ENCODE data around the gene EXOC7. TPM values are rescaled to one million over a fixed set of nuclear protein-coding genes. Genes with fewer than 3 reads are reported as not detected.

Gene EXOC7
- total RNA-seq, 1 experiment from 2014 or later = 114 TPM

DNA sequence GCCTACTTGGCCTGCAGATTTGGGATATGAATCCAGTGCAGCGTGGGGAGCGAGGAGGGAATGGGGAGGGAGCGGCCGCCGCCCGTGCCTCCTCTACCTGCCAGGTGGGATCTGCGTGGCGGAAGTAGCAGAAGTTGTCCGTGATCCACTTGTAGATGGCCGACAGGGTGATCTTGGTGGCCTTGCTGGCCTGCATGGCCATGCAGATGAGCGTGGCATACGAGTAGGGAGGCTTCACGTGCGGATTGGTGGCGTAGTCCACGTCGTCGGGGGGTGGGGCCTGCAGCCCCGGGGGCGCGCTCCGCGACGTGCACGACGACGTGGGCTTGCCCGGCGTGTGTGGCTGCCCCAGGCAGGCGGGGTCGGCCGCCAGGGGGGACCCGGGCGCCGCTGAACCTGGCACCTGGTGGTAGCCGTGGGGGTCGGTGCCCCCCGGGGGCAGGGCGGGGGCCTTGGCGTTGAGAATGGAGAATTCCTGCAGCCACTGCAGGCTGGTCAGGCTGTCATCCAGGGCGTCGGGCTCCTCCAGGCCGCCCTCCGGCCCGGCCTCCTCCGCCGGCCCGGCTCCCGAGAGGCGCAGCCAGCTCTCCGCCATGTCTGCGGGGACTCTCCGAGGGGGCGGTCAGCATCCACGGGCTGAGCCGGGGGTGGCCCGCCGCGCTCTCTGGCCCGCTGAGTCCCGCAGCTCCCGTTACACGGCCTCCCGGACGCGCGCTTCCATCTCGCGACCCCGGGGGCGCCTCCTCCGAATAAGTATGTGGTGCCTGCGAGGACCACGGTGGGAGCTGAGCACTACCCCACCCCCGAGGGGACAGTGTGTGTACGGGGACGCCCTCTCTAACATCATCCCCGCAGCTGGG lies 36.4 kb upstream of the EXOC7 start:
- ATAC-seq (no peak), DNase-seq (ENCODE audit: low read depth, low spot score) (no peak)
- no peak for TF ChIP-seq ZNF274 (IDR thresholded peaks at IDR 0.05; ENCODE audit: low read depth, low read length)
- Histone ChIP-seq H3K4me3 (replicated peaks in 1 of 2; ENCODE audit: low read depth in 1 of 2, low read length in 2 of 2) (no peak overlapping the region), H4K20me1 (ENCODE audit: insufficient read depth) (no peaks in the 10 kb centered on the region), H3K4me2 (ENCODE audit: low read length) (no peak overlapping the region), H3K9me2 (ENCODE audit: insufficient read depth) (no peaks in the 10 kb centered on the region), H3K4me1 (ENCODE audit: control insufficient read depth in 1 of 2, insufficient read depth in 2 of 2, low read length in 2 of 2) (peaks cover 17 to 30% of the 10 kb centered on the region in 2 experiments; a peak in 3 of 4 replicates), H3K79me2 (ENCODE audit: insufficient read depth, low read length) (no peaks in the 10 kb centered on the region), H3K36me3 (ENCODE audit: control insufficient read depth in 1 of 2, insufficient read depth in 2 of 2, low read length in 2 of 2) (no peaks in the 10 kb centered on the region), H3K27ac (ENCODE audit: low read depth, low read length) (no peak overlapping the region), H3K9ac (ENCODE audit: low read length) (no peak overlapping the region), H3K27me3 (ENCODE audit: insufficient read depth, low read length) (no peaks in the 10 kb centered on the region), H2AFZ (ENCODE audit: low read depth, low read length, poor library complexity, severe bottlenecking) (no peak overlapping the region), H3K9me3 (ENCODE audit: control insufficient read depth in 1 of 2, insufficient read depth in 1 of 2, low read depth in 1 of 2, low read length in 2 of 2) (no peaks in the 10 kb centered on the region)
- ChIA-PET CTCF (interaction anchor here (1.2 to 1.4 kb wide), 3 partner anchors 11 to 34 kb away, joined by 4 read pairs; no protein-coding TSS in a partner anchor), POLR2A (no interaction called here), RAD21 (ENCODE audit: low non-redundant PET in 1 of 2, low total read pairs in 2 of 2, uncharacterized antibody in 2 of 2, unreplicated experiment in 2 of 2) (no interaction called here)
- BruUV-seq (replicated peaks) = no TSS peak
- intact Hi-C loops (cut with micrococcal nuclease) = no loop called here

DNA sequence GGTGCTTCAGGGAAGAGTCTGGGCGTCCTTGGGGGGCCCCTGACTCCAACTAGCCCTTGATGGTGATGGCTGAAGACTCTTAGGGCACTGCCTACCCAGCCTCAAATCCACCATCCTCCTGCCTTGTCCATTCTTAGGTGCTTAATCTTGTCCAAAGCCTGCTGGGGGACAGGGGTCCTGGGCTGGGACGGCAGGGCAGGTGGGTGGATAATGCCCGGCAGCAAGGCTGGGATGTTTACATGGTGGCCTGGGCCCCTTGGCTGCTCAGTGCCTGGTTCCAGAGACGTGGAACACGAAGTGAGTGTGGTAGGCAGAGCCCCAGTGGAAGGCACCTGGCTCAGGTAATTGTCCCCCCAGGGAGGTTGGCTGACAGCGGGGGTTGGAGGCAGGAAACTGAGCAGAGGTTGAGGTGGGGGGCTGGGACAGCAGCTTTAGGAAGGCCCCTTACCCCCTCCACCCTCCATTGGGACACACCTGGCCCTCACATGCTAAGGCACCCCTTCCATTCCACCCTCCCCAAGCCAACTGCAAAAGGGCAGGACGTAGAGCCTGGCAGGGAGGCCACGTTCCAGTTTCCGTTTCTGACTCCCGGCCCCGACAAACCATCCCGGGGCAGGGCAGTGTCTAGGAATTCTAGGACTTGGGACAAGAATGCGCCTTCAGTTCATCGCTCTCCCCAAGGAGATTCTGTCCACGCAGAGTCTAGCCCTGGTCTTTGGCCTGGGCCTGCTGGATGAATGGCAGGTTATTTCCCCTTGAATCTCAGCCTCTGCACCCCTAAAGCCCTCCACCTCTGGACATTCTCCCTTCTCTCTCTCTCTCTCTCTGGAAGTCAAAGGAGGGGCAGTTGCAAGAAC lies 35.5 kb upstream of the EXOC7 start:
- CTCF ChIA-PET = no interaction called here
- peaks cover 19 to 30% of the 10 kb centered on the region in 2 experiments; a peak in 3 of 4 replicates for H3K4me1 ChIP-seq (ENCODE audit: control insufficient read depth in 1 of 2, insufficient read depth in 2 of 2, low read length in 2 of 2)
- no peak overlapping the region for H3K4me2 ChIP-seq (ENCODE audit: low read length)
- H3K9me3 ChIP-seq (ENCODE audit: control insufficient read depth in 1 of 2, insufficient read depth in 1 of 2, low read depth in 1 of 2, low read length in 2 of 2) = no peaks in the 10 kb centered on the region
- intact Hi-C loops (cut with micrococcal nuclease) = no loop called here
- ATAC-seq = no peak
- no peaks in the 10 kb centered on the region for H4K20me1 ChIP-seq (ENCODE audit: insufficient read depth)
- POLR2A ChIA-PET = no interaction called here
- H3K4me3 ChIP-seq (replicated peaks in 1 of 2; ENCODE audit: low read depth in 1 of 2, low read length in 2 of 2) = no peak overlapping the region
- RAD21 ChIA-PET (ENCODE audit: low non-redundant PET in 1 of 2, low total read pairs in 2 of 2, uncharacterized antibody in 2 of 2, unreplicated experiment in 2 of 2) = no interaction called here
- no peaks in the 10 kb centered on the region for H3K79me2 ChIP-seq (ENCODE audit: insufficient read depth, low read length)
- H3K27me3 ChIP-seq (ENCODE audit: insufficient read depth, low read length) = no peaks in the 10 kb centered on the region
- no peak for DNase-seq (ENCODE audit: low read depth, low spot score)
- no peaks in the 10 kb centered on the region for H3K9me2 ChIP-seq (ENCODE audit: insufficient read depth)
- H2AFZ ChIP-seq (ENCODE audit: low read depth, low read length, poor library complexity, severe bottlenecking) = no peak overlapping the region
- H3K36me3 ChIP-seq (ENCODE audit: control insufficient read depth in 1 of 2, insufficient read depth in 2 of 2, low read length in 2 of 2) = no peaks in the 10 kb centered on the region
- H3K27ac ChIP-seq (ENCODE audit: low read depth, low read length) = no peak overlapping the region; the same call in 1 of the 2 replicates
- no TSS peak for BruUV-seq (replicated peaks)
- TF ChIP-seq EZH2 (IDR thresholded peaks at IDR 0.05) = no peak
- no peak for TF ChIP-seq FOSL1 (IDR thresholded peaks at IDR 0.05; ENCODE audit: low read depth)
- no peak for TF ChIP-seq JUND (IDR thresholded peaks at IDR 0.05)
- TF ChIP-seq ELF1 (IDR thresholded peaks at IDR 0.05; ENCODE audit: borderline replicate concordance, low read depth) = no peak
- no peak for TF ChIP-seq SIN3A (IDR thresholded peaks at IDR 0.05; ENCODE audit: low read depth)
- TF ChIP-seq, protein P1, sequence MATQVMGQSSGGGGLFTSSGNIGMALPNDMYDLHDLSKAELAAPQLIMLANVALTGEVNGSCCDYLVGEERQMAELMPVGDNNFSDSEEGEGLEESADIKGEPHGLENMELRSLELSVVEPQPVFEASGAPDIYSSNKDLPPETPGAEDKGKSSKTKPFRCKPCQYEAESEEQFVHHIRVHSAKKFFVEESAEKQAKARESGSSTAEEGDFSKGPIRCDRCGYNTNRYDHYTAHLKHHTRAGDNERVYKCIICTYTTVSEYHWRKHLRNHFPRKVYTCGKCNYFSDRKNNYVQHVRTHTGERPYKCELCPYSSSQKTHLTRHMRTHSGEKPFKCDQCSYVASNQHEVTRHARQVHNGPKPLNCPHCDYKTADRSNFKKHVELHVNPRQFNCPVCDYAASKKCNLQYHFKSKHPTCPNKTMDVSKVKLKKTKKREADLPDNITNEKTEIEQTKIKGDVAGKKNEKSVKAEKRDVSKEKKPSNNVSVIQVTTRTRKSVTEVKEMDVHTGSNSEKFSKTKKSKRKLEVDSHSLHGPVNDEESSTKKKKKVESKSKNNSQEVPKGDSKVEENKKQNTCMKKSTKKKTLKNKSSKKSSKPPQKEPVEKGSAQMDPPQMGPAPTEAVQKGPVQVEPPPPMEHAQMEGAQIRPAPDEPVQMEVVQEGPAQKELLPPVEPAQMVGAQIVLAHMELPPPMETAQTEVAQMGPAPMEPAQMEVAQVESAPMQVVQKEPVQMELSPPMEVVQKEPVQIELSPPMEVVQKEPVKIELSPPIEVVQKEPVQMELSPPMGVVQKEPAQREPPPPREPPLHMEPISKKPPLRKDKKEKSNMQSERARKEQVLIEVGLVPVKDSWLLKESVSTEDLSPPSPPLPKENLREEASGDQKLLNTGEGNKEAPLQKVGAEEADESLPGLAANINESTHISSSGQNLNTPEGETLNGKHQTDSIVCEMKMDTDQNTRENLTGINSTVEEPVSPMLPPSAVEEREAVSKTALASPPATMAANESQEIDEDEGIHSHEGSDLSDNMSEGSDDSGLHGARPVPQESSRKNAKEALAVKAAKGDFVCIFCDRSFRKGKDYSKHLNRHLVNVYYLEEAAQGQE (IDR thresholded peaks at IDR 0.05; ENCODE audit: low read depth) = no peak
- no peak for TF ChIP-seq RAD21 (IDR thresholded peaks at IDR 0.05; ENCODE audit: low read depth)
- TF ChIP-seq CEBPB (IDR thresholded peaks at IDR 0.05; ENCODE audit: low read depth) = no peak
- TF ChIP-seq ZFX (IDR thresholded peaks at IDR 0.05) = no peak
- no peak for TF ChIP-seq CBX3 (IDR thresholded peaks at IDR 0.05; ENCODE audit: low read depth)
- TF ChIP-seq EZH2phosphoT487 (IDR thresholded peaks at IDR 0.05; ENCODE audit: borderline replicate concordance) = no peak
- TF ChIP-seq YY1 (IDR thresholded peaks at IDR 0.05; ENCODE audit: extremely low read depth, insufficient replicate concordance, low read depth, low read length) = no peak
- TF ChIP-seq SRF (IDR thresholded peaks at IDR 0.05; ENCODE audit: low read depth) = no peak
- no peak for TF ChIP-seq POLR2AphosphoS5 (IDR thresholded peaks at IDR 0.05; ENCODE audit: low read depth, low read length)
- no peak for TF ChIP-seq SP1 (IDR thresholded peaks at IDR 0.05; ENCODE audit: low read depth)
- H3K9ac ChIP-seq (ENCODE audit: low read length) = no peak overlapping the region
